Measurements from ENCODE around the gene BRIP1.

GRCh38 chr17:61749823-61750404, 113.4 kb downstream of the BRIP1 start:
- TF ChIP-seq POLR2A (IDR thresholded peaks at IDR 0.05) (no peak), CTCF (IDR thresholded peaks at IDR 0.05 in 8 of 11, conservative IDR thresholded peaks at IDR 0.05 in 3 of 11) (no peak)
